GM23338 (cell line): ENCODE results near the gene EARS2. TPM values are rescaled to one million over a fixed set of nuclear protein-coding genes. Genes with fewer than 3 reads are reported as not detected.

ENCODE experiments used
- ATAC-seq: fragments of 200-7000 bp; cut with Tn5 transposase; 3 replicates; pipeline ENCODE4 v1.9.1; 2020
- DNase-seq: peaks from one replicate; pipeline ENCODE4 v3.0.0-alpha.2; 2015; ENCODE audit warnings: low spot score
- H2AFZ ChIP-seq: fragments of 200-600 bp; sonication (generic); 2 replicates; pipeline ENCODE4 v1.8.0; 2016; ENCODE audit warnings: antibody characterized with exemption, mild to moderate bottlenecking, moderate library complexity
- H3F3A ChIP-seq: fragments of 200-600 bp; sonication (generic); replicated peaks from 2 replicates; pipeline ENCODE4 v1.8.0; 2017; ENCODE audit warnings: antibody characterized with exemption, mixed run types, low read depth
- H3K27ac ChIP-seq: fragments of 200-600 bp; sonication (generic); 2 replicates; pipeline ENCODE4 v1.6.1; 2016; ENCODE audit warnings: low read depth
- H3K27me3 ChIP-seq: fragments of 200-600 bp; sonication (generic); 2 replicates; pipeline ENCODE4 v1.8.0; 2016; ENCODE audit warnings: mild to moderate bottlenecking, mixed run types, moderate library complexity; ENCODE audit not compliant: insufficient read depth
- H3K36me3 ChIP-seq: fragments of 200-600 bp; sonication (generic); 2 replicates; pipeline ENCODE4 v1.8.0; 2016; ENCODE audit warnings: mild to moderate bottlenecking; ENCODE audit not compliant: insufficient read depth
- H3K4me1 ChIP-seq: fragments of 200-600 bp; sonication (generic); 2 replicates; pipeline ENCODE4 v1.8.0; 2016; ENCODE audit warnings: mild to moderate bottlenecking, moderate library complexity; ENCODE audit not compliant: insufficient read depth
- H3K4me2 ChIP-seq: fragments of 200-600 bp; sonication (generic); 2 replicates; pipeline ENCODE4 v1.7.1; 2017; ENCODE audit warnings: mixed run types
- H3K4me3 ChIP-seq: fragments of 200-600 bp; sonication (generic); 2 replicates; pipeline ENCODE4 v1.6.1; 2016; ENCODE audit warnings: mixed run types
- H3K79me2 ChIP-seq: fragments of 200-600 bp; sonication (generic); replicated peaks from 2 replicates; pipeline ENCODE4 v1.8.0; 2017; ENCODE audit warnings: mild to moderate bottlenecking; ENCODE audit not compliant: insufficient read depth
- H3K9me2 ChIP-seq: fragments of 200-600 bp; sonication (generic); 2 replicates; pipeline ENCODE4 v1.8.0; 2017; ENCODE audit not compliant: insufficient read depth
- H4K20me1 ChIP-seq: fragments of 200-600 bp; sonication (generic); replicated peaks from 2 replicates; pipeline ENCODE4 v1.8.0; 2017; ENCODE audit warnings: mild to moderate bottlenecking; ENCODE audit not compliant: insufficient read depth
- H3K27ac Mint-ChIP-seq: 2 replicates; pipeline ENCODE4 v1.8.0; 2020; ENCODE audit warnings: inconsistent platforms, mild to moderate bottlenecking, moderate library complexity, mixed read lengths
- H3K27me3 Mint-ChIP-seq: 3 replicates; pipeline ENCODE4 v1.8.0; 2022; ENCODE audit warnings: low read depth, mild to moderate bottlenecking, moderate library complexity, mixed read lengths, inconsistent platforms; ENCODE audit not compliant: insufficient read depth, poor library complexity
- H3K36me3 Mint-ChIP-seq: 3 replicates; pipeline ENCODE4 v1.8.0; 2021; ENCODE audit warnings: low read depth, mild to moderate bottlenecking, inconsistent platforms, moderate library complexity, mixed read lengths
- H3K4me1 Mint-ChIP-seq: 3 replicates; pipeline ENCODE4 v1.8.0; 2020; ENCODE audit warnings: mild to moderate bottlenecking, inconsistent platforms, mixed read lengths
- H3K4me3 Mint-ChIP-seq: 3 replicates; pipeline ENCODE4 v1.8.0; 2021; ENCODE audit warnings: moderate library complexity, mild to moderate bottlenecking, inconsistent platforms, mixed read lengths
- H3K9me3 Mint-ChIP-seq: 3 replicates; pipeline ENCODE4 v1.8.0; 2020; ENCODE audit warnings: moderate library complexity, mild to moderate bottlenecking, inconsistent platforms, mixed read lengths
- CREB1 ChIP-seq: fragments of 250-450 bp; sonication (Bioruptor Pico); IDR thresholded peaks from 2 replicates; pipeline ENCODE4 v1.5.0; 2020; ENCODE audit warnings: low read depth, mild to moderate bottlenecking, moderate library complexity
- ETS1 ChIP-seq: IDR thresholded peaks from 2 replicates; pipeline ENCODE4 v1.6.1; 2016; ENCODE audit warnings: antibody characterized with exemption
- EZH2phosphoT487 ChIP-seq: fragments of 200-600 bp; sonication (generic); IDR thresholded peaks from one replicate; pipeline ENCODE4 v1.8.1; 2018; ENCODE audit warnings: antibody characterized with exemption; ENCODE audit not compliant: unreplicated experiment
- JUNB ChIP-seq: IDR thresholded peaks from one replicate; pipeline ENCODE4 v1.6.1; 2016; ENCODE audit warnings: antibody characterized with exemption; ENCODE audit not compliant: unreplicated experiment
- NANOG ChIP-seq: IDR thresholded peaks from 2 replicates; pipeline ENCODE4 v1.6.1; 2016; ENCODE audit warnings: antibody characterized with exemption, borderline replicate concordance
- POLR2AphosphoS5 ChIP-seq: IDR thresholded peaks from 2 replicates; pipeline ENCODE4 v1.6.1; 2016; ENCODE audit warnings: antibody characterized with exemption, low read depth
- REST ChIP-seq: IDR thresholded peaks from one replicate; pipeline ENCODE4 v1.6.1; 2018; ENCODE audit warnings: antibody characterized with exemption; ENCODE audit not compliant: unreplicated experiment
- STAT1 ChIP-seq: IDR thresholded peaks from one replicate; pipeline ENCODE4 v1.6.1; 2016; ENCODE audit warnings: antibody characterized with exemption; ENCODE audit not compliant: unreplicated experiment
- ZNF114 ChIP-seq: fragments of 250-450 bp; sonication (Bioruptor Pico); IDR thresholded peaks from 2 replicates; pipeline ENCODE4 v1.5.0; 2020; ENCODE audit warnings: mild to moderate bottlenecking, moderate library complexity
- ZNF331 ChIP-seq: fragments of 250-450 bp; sonication (Bioruptor Pico); IDR thresholded peaks from 2 replicates; pipeline ENCODE4 v1.5.0; 2020; ENCODE audit warnings: low read depth, mild to moderate bottlenecking, moderate library complexity
- ZNF462 ChIP-seq: fragments of 250-450 bp; sonication (Bioruptor Pico); IDR thresholded peaks from 2 replicates; pipeline ENCODE4 v1.5.0; 2020; ENCODE audit warnings: mild to moderate bottlenecking, moderate library complexity
- polyA plus RNA-seq: library from polyadenylated mRNA; unstranded; fragments of >200 nt; fragmentation: Nextera tagmentation; extraction: Ambion mirVana; gene quantifications from 2 replicates; pipeline ENCODE4 v1.2.1, GENCODE V29; 2016
- total RNA-seq: library from RNA; depleted of rRNA; stranded (reverse); fragments of >200 nt; shearing (Covaris generic); gene quantifications from 2 replicates; pipeline ENCODE4 v1.2.3, GENCODE V29; 2014

The EARS2 gene
- total and polyA plus RNA-seq, 2 experiments from 2014 or later: 22.6 to 89.1 TPM

DNA sequence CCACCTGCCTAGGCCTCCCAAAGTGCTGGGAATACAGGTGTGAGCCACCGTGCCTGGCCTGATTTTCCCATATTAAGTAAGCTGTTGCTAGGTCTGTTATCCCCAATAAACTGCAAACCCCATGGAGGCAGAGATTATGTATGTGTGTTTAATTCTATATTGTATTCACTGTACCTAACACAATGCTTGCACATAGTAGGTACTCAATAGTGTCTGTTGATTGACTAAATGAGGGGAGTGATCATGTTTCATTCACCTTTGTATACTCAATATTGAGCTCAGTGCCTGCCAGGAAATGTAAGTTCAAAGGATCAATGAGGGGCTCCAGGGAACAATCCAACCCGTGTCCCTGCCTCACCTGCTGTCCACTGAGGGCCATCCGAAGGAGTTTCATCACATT is 32.3 kb downstream of the EARS2 start (continued):
- TF ChIP-seq ZNF462 (CRISPR knock-in tag): no peak
- TF ChIP-seq CREB1: no peak
- no peak for TF ChIP-seq ZNF114 (CRISPR knock-in tag)
- TF ChIP-seq STAT1: no peak
- TF ChIP-seq EZH2phosphoT487: no peak
- TF ChIP-seq POLR2AphosphoS5: no peak
- TF ChIP-seq JUNB: no peak

DNA sequence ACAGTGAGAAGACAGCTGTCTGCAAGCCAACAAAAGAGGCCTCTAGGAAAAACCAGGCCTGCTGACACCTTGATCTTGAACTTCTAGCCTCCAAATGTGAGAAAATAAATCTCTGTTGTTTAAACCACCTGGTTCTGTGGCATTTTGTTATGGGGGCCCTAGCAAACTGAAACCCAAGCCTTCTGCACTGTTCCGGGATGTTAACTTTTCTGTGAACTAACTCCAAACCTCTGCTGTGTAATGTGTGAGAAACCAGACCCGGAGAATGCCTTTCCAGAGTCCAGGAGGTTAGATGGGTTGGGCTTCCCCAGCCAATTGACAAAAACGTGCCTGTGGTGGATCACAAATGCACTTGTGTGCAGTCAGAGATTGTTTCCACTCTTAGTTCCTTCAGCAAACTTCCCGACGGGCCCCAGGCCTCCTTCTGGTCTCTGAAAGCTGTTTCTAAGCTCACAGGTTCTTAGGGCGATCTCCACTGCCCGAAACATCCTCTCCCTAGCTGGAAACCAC is 33.2 kb downstream of the EARS2 start:
- H3K27ac Mint-ChIP-seq: no peak overlapping the region
- Histone ChIP-seq H3F3A (no peaks in the 10 kb centered on the region), H3K4me1 (no peaks in the 10 kb centered on the region), H3K79me2 (no peaks in the 10 kb centered on the region), H3K36me3 (peaks cover 37% of the 10 kb centered on the region), H3K27ac (no peak overlapping the region), H3K4me3 (no peak overlapping the region), H2AFZ (no peak overlapping the region), H3K4me2 (no peak overlapping the region), H3K9me2 (no peaks in the 10 kb centered on the region), H4K20me1 (peaks cover 8% of the 10 kb centered on the region), H3K27me3 (no peaks in the 10 kb centered on the region)
- H3K9me3 Mint-ChIP-seq: no peaks in the 10 kb centered on the region
- no peak for DNase-seq
- no peak overlapping the region for H3K4me3 Mint-ChIP-seq
- ATAC-seq: no peak
- H3K36me3 Mint-ChIP-seq: peaks cover 78% of the 10 kb centered on the region
- H3K27me3 Mint-ChIP-seq: no peaks in the 10 kb centered on the region
- H3K4me1 Mint-ChIP-seq: no peaks in the 10 kb centered on the region
- TF ChIP-seq EZH2phosphoT487 (no peak), NANOG (no peak), STAT1 (no peak), ETS1 (no peak), REST (no peak), POLR2AphosphoS5 (no peak), ZNF331 (CRISPR knock-in tag) (no peak)
